Measurements from ENCODE around the gene DYNC1H1.

DNA sequence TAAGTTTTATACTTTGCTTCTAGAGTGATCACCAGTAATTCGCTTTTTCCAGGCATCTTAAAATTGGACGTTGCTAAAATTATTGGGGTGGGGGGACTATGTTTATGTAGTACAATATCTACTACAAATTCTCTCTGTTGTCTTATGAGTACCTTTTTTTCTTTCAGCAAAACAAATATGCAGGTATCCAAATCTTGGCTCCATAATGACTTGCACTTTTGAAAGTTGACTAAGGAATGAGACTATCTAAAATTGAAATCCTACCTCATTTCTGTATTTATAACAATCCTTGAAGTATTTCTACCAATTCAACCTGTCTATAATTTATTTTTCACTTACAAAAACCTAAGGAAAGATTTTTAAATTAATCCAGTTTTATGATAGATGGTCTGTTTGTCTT is 2.4 kb downstream of the DYNC1H1 start:
- TF ChIP-seq, protein P1, sequence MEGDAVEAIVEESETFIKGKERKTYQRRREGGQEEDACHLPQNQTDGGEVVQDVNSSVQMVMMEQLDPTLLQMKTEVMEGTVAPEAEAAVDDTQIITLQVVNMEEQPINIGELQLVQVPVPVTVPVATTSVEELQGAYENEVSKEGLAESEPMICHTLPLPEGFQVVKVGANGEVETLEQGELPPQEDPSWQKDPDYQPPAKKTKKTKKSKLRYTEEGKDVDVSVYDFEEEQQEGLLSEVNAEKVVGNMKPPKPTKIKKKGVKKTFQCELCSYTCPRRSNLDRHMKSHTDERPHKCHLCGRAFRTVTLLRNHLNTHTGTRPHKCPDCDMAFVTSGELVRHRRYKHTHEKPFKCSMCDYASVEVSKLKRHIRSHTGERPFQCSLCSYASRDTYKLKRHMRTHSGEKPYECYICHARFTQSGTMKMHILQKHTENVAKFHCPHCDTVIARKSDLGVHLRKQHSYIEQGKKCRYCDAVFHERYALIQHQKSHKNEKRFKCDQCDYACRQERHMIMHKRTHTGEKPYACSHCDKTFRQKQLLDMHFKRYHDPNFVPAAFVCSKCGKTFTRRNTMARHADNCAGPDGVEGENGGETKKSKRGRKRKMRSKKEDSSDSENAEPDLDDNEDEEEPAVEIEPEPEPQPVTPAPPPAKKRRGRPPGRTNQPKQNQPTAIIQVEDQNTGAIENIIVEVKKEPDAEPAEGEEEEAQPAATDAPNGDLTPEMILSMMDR (IDR thresholded peaks at IDR 0.05 in 4 of 5, conservative IDR thresholded peaks at IDR 0.05 in 1 of 5), result no peak
- TF ChIP-seq POLR2A (IDR thresholded peaks at IDR 0.05), result no peak
